VCaP (cell line): ENCODE results near the gene RARB.

Experiments used
- H3K27ac ChIP-seq: fragments of 450-650 bp; 2 replicates; pipeline ENCODE4 v1.5.1; 2017
- TF ChIP-seq, protein P1 (sequence below): fragments of 450-650 bp; conservative IDR thresholded peaks from 2 replicates; pipeline ENCODE4 v1.5.1; 2017; ENCODE audit warnings: mild to moderate bottlenecking, moderate library complexity

The RARB gene

DNA sequence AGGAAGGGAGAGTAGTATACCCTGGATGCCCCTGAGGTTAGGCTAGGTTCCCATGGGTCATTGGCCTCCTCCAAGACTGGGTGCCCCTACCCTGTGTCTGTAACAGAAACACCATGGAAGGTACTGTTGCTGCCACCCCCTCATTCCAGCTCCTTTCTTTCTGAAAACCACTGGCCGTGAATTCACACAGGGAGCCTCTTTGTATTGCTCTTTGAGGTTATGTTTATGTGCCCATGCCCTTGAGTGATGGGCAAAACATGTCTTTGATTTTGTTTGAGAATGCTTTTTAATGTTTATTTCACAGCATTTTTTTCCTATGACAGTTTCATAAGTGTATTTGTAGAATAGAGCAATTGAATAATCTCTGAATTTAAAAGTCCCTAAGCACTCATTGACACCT, 79.7 kb downstream of the RARB start:
- no peak overlapping the region for H3K27ac ChIP-seq
- TF ChIP-seq, protein P1, sequence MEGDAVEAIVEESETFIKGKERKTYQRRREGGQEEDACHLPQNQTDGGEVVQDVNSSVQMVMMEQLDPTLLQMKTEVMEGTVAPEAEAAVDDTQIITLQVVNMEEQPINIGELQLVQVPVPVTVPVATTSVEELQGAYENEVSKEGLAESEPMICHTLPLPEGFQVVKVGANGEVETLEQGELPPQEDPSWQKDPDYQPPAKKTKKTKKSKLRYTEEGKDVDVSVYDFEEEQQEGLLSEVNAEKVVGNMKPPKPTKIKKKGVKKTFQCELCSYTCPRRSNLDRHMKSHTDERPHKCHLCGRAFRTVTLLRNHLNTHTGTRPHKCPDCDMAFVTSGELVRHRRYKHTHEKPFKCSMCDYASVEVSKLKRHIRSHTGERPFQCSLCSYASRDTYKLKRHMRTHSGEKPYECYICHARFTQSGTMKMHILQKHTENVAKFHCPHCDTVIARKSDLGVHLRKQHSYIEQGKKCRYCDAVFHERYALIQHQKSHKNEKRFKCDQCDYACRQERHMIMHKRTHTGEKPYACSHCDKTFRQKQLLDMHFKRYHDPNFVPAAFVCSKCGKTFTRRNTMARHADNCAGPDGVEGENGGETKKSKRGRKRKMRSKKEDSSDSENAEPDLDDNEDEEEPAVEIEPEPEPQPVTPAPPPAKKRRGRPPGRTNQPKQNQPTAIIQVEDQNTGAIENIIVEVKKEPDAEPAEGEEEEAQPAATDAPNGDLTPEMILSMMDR: no peak

DNA sequence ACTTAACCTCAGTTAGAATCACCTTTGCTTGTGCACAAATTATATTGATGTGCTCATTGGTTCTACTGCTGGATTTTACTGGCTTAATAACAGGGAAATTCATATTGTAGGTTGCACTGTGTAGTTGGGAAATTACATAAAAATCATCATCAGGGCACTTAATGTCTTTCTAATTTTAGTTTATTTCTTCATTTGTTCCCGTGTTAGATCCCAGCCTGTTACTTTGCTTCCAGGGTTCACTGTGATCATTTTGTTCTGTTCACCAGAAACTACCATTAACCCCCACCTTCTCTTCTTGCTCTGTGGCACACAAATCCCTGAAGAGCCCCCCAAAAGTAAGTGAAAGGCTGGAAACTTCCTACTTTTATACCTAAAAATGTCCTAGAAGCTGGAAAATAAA, 80.4 kb downstream of the RARB start:
- TF ChIP-seq, protein P1: no peak

DNA sequence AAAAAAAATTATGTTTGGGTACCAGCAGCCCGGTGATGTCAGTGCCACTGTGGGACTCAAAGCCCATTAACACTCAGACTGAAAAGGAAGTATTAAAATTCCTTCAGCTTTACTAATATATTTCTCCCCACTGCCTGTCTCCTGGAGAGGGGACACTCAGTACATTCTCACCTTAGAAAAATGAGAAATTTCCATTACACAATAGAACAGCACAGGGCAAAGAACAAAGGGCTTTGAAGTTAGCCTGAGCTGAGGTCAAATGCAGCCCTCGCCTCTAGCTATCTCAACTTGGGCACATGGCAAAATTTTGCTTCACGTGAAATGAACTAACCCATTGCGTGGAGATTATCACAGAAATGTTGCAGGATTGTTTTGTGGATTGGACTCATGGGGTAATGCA, 80.8 kb downstream of the RARB start:
- TF ChIP-seq, protein P1: no peak
- H3K27ac ChIP-seq: no peak overlapping the region

More for the DNA sequence above, 80.4 kb downstream of the RARB start:
- no peak overlapping the region for H3K27ac ChIP-seq

DNA sequence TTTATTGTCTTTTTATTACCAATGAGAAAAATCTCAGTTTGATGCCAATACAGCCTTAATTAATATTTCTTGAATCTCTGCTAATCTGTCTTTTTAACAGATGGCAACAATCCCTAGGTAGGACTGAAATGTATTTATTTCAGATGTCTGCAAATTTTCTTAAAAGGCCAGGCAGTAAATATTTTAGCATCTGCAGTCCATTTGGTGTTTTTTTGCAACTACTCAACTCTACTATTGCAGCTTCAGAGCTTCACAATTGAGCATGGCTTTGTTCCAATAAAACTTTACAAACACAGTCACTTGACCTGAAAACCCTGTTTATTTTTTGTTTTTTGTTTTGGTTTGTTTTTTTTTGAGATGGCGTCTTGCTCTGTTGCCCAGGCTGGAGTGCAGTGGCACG, 82.7 kb downstream of the RARB start:
- TF ChIP-seq, protein P1: no peak
- no peak overlapping the region for H3K27ac ChIP-seq

DNA sequence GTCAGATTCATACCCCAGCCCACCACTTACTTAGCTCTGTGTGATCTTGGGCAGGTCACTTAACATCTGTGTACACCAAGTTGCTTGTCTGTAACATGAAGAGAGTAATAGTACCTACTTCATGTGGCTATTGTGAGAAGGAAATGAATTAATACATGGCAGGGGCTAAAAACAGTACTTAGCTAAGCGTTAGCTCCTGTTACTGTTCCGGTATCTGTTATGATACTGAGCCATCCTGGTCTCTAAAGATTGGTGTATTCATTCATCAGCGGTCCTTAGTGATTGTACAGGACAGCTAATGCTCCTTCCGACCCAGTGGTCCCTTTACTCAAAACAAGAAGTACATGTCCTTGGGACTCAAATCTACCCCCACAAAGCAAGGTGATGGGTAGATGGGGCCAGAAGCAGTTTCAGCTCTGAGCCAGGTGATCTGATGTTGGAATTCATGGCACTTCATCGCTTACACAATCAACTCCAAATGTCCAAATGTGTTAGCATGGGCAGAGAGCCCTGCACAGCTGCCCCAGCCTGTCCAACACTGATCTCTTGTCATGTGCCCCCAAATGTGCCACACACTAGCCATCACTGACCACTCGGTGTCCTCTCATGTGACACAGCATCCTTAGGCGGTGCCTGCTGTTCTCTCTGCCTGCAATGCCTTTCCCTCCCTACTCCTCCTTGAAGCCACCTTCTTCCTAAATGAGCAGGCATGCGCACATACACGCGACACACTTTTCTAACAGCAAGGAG, 84.1 kb downstream of the RARB start:
- TF ChIP-seq, protein P1: no peak
- H3K27ac ChIP-seq: no peak overlapping the region

DNA sequence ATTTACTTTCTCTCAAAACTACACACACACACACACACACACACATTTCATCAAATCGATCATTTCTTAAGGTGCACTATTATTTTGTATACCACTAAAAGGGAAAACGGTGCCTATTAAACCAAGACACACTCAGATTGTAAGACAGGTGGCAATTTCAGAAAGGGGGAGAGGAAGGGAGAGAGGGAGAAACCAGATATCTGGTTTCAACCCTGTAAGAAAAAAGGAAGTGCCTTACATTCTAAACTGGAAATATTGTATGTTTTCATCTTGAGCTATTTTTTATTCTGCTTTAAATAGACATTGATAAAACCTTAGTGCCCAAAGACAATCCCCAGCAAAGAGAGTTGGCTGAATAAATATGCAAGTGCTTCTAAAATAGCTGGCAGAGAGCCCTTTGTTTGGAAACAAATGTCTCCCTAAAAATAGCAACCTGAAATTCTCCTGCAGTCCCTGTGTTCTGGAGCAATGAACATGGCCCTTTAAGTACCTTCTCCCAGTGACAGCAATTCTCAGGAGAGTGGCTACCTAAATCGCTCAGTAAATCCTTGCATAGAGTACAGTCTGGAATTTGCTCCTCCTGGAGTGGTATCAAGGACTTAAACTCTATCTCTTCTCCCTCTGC, 85.7 kb downstream of the RARB start:
- H3K27ac ChIP-seq: no peak overlapping the region
- TF ChIP-seq, protein P1: no peak

DNA sequence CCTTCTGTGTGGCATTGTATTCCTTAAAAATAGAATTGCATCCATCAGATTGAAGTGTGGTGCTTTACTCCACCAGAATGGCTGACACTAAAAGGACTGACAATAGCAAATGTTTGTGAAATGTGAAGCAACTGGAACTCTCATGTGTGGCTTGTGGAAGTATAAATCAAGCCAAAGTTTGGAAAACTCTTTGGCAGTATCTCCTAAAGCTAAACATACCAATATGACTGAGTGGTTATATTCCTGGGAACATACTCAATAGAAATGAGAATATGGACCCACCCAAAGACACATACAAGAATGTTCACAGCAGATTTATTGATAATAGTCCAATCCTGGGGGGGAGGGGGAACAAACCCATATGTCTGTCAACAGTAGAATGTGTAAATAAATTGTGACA, 87.1 kb downstream of the RARB start:
- no peak overlapping the region for H3K27ac ChIP-seq
- TF ChIP-seq, protein P1: no peak
